NK-92 treated with Interleukin-12 subunit alpha and Interleukin-12 subunit beta, amount 100 ng/mL, for 24 hours (cell line): Measurements from ENCODE around the gene PTK6.
A peak's percentile ranks its signal among the peaks of the same experiment; 100 is the strongest.
"Not testable (repeated sequence)": the region's sequence is repeated elsewhere in the genome, so short reads cannot be mapped to it uniquely, and the experiment has no call there.

ENCODE experiments used
- DNase-seq: peaks from one replicate; lab custom pipeline; 2025; lab: John Stamatoyannopoulos, UW

The PTK6 gene

GRCh38 chr20:63536997-63537524, at the start of gene PTK6:
TSS of gene PTK6 (minus strand) at chr20:63537376. CDS start at chr20:63537314, 62 bp downstream.
- no peak for DNase-seq

- DNase-seq = no peak
Measured at GRCh38 chr20:63586797-63587196, 49.6 kb upstream of the PTK6 start.

GRCh38 chr20:63585616-63586565, 48.7 kb upstream of the PTK6 start:
- no peak for DNase-seq

GRCh38 chr20:63582382-63583063, 45.3 kb upstream of the PTK6 start:
- no peak for DNase-seq

GRCh38 chr20:63580796-63581461, 43.8 kb upstream of the PTK6 start:
- no peak for DNase-seq

- DNase-seq = no peak
Measured at GRCh38 chr20:63579017-63579694, 42.0 kb upstream of the PTK6 start.

- DNase-seq = no peak
Measured at GRCh38 chr20:63578224-63579016, 41.2 kb upstream of the PTK6 start.

GRCh38 chr20:63577317-63577894, 40.2 kb upstream of the PTK6 start:
- no peak for DNase-seq

- no peak for DNase-seq
Measured at GRCh38 chr20:63576311-63576710, 39.1 kb upstream of the PTK6 start.

- DNase-seq = no peak
Measured at GRCh38 chr20:63574829-63575743, 37.9 kb upstream of the PTK6 start.

- DNase-seq = peak; percentile 63
Measured at GRCh38 chr20:63574156-63574828, 37.1 kb upstream of the PTK6 start, which contains the start of gene HELZ2. TSS of gene HELZ2 (minus strand) at chr20:63574239. CDS start at chr20:63572385, 1,854 bp downstream.

- no peak for DNase-seq
Measured at GRCh38 chr20:63573647-63574131, 36.5 kb upstream of the PTK6 start.

- no peak for DNase-seq
Measured at GRCh38 chr20:63572788-63573646, 35.8 kb upstream of the PTK6 start.

GRCh38 chr20:63572071-63572787, 35.1 kb upstream of the PTK6 start:
- no peak for DNase-seq

GRCh38 chr20:63571087-63571478, 33.9 kb upstream of the PTK6 start:
- not testable (repeated sequence) for DNase-seq

GRCh38 chr20:63570281-63571086, 33.3 kb upstream of the PTK6 start:
- no peak for DNase-seq
